Neural progenitor cell (in vitro differentiated cells): ENCODE results near the gene LUZP4.

ENCODE experiments used
- CTCF ChIP-seq: fragments of 200-600 bp; sonication (generic); IDR thresholded peaks from 2 replicates; pipeline ENCODE4 v1.5.1; 2017; ENCODE audit warnings: antibody characterized with exemption, mild to moderate bottlenecking
- EZH2 ChIP-seq: fragments of 200-600 bp; sonication (generic); IDR thresholded peaks from 2 replicates; pipeline ENCODE4 v1.6.1; 2017; ENCODE audit warnings: antibody characterized with exemption, mild to moderate bottlenecking, moderate library complexity

- TF ChIP-seq CTCF, result no peak
- TF ChIP-seq EZH2, result no peak
These were observed 4.6 kb upstream of the LUZP4 start for GRCh38 chrX:115284877-115285276.
